Thymus (tissue), 11 donors: ENCODE results near the gene FHIT. TPM values are rescaled to one million over a fixed set of nuclear protein-coding genes. Genes with fewer than 3 reads are reported as not detected.
"Not testable (repeated sequence)": the region's sequence is repeated elsewhere in the genome, so short reads cannot be mapped to it uniquely, and the experiment has no call there.

Experiments
- DNase-seq, 9 donors: peaks; one replicate each; pipeline ENCODE4 v3.0.0-alpha.2; 2013; ENCODE audit warnings: low spot score in 9 of 9, low read depth in 6 of 9, missing footprints in 1 of 9
- H3K27ac ChIP-seq, 2 donors: one replicate each; pipeline ENCODE4 v1.5.1; 2013; ENCODE audit warnings: control low read depth in 1 of 2, low read depth in 1 of 2, low read length in 1 of 2, mild to moderate bottlenecking in 1 of 2, moderate library complexity in 1 of 2
- H3K27me3 ChIP-seq, 2 donors: one replicate each; pipeline ENCODE4 v1.5.1; 2013; ENCODE audit warnings: low read length in 1 of 2; ENCODE audit not compliant: control insufficient read depth in 2 of 2, insufficient read depth in 1 of 2
- H3K36me3 ChIP-seq, 2 donors: one replicate each; pipeline ENCODE4 v1.5.1; 2013; ENCODE audit warnings: low read length in 1 of 2, mild to moderate bottlenecking in 1 of 2, moderate library complexity in 1 of 2; ENCODE audit not compliant: control insufficient read depth in 2 of 2, insufficient read depth in 2 of 2
- H3K4me1 ChIP-seq, 2 donors: one replicate each; pipeline ENCODE4 v1.5.1; 2013; ENCODE audit warnings: low read length in 2 of 2; ENCODE audit not compliant: control insufficient read depth in 2 of 2, insufficient read depth in 2 of 2
- H3K4me3 ChIP-seq, 2 donors: one replicate each; pipeline ENCODE4 v1.5.1; 2013; ENCODE audit warnings: low read length in 2 of 2, control low read depth in 1 of 2, mild to moderate bottlenecking in 1 of 2
- H3K9me3 ChIP-seq, 2 donors: one replicate each; pipeline ENCODE4 v1.5.1; 2013; ENCODE audit warnings: low read length in 1 of 2, mild to moderate bottlenecking in 1 of 2; ENCODE audit not compliant: control insufficient read depth in 2 of 2, insufficient read depth in 1 of 2
- WGBS: extraction: QIAGEN DNeasy Blood & Tissue Kit; methylation state at CpG from one replicate; pipeline ENCODE4 v1.1.7; 2013; 5-methylcytosine and 5-hydroxymethylcytosine counted together
- polyA plus RNA-seq: library from polyadenylated mRNA; stranded (reverse); fragments of 200-250 nt; gene quantifications from one replicate; pipeline ENCODE4 v1.2.3, GENCODE V29; 2013
- total RNA-seq: library from RNA; stranded (reverse); fragments of 120-200 nt; gene quantifications from one replicate; pipeline ENCODE4 v1.2.4, GENCODE V29; 2013
- donor health status: healthy.

FHIT gene
- total and polyA plus RNA-seq, 2 donors, result 9.2 to 13.2 TPM

DNA sequence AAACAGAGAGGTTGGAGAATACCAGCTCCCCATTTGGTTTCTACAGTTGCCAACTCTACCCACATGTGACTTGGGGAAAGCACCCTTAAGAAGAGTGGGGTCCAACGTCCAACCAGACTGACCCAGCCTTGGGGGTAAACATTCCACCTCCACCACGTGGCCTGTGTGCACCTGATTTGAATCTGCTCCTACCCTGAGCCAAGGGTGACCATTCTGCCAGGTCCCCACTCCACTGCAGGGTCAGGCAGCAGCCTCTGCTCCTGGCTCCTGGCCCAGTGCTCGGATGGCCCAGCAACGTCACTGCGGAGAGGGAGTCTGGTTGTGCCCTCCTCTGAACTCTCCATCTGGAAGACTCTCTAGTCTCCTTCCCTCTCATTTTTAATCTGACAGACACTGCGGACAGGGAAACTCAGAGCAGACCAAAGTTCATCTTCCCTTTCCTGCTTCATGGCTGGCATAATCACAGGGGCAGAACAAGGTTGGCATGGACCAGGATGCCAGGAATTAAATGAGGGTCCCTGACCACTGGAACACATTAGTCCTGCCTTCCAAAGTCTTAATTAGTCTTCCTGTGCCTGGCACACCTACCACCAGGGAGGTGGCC lies 29.4 kb downstream of the FHIT start:
- H3K36me3 ChIP-seq, result no peaks in the 10 kb centered on the region
- no peaks in the 10 kb centered on the region for H3K4me1 ChIP-seq
- no peak overlapping the region for H3K4me3 ChIP-seq
- H3K27ac ChIP-seq, result no peak overlapping the region
- H3K27me3 ChIP-seq, result no peaks in the 10 kb centered on the region
- no peaks in the 10 kb centered on the region for H3K9me3 ChIP-seq
- no peak for DNase-seq
- 96% methylated on average over 6 of the region's 6 CpGs for WGBS

DNA sequence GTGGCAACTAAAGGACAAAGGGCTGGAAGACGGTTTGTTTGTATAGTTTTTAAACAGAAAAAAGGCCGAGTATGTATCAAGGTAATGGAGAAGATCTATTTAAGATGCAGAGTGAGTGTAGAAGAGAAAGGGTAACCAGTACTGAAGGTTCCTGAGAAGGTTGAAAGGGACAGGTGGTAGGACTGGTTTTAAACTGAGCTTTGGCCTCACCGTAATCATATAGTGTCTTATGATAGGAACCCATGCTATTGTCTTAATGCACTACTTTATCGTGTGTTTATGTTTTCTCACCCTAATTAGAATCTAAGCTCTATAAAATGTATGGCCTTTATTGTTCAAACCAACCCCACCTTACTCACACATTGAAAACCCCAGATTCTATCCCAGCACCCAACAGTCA lies 32.7 kb downstream of the FHIT start:
- Histone ChIP-seq H3K27ac (no peak overlapping the region), H3K4me3 (no peak overlapping the region), H3K27me3 (no peaks in the 10 kb centered on the region), H3K4me1 (no peaks in the 10 kb centered on the region), H3K36me3 (no peaks in the 10 kb centered on the region), H3K9me3 (no peaks in the 10 kb centered on the region)
- no peak for DNase-seq
- WGBS, result 97% methylated on average over 4 of the region's 4 CpGs

GRCh38 chr3:61216171-61216570 lies 35.1 kb downstream of the FHIT start:
- H3K4me3 ChIP-seq, DNase-seq, H3K36me3 ChIP-seq, H3K4me1 ChIP-seq, H3K27me3 ChIP-seq, H3K27ac ChIP-seq, H3K9me3 ChIP-seq: not testable (repeated sequence)
- 92% methylated on average over 3 of the region's 3 CpGs for WGBS

GRCh38 chr3:61202086-61202485 lies 49.2 kb downstream of the FHIT start:
- 95% methylated on average over 17 of the region's 17 CpGs for WGBS

GRCh38 chr3:61201071-61201470 lies 50.2 kb downstream of the FHIT start:
- no peak for DNase-seq
- H3K27ac ChIP-seq, result no peak overlapping the region
- H3K4me1 ChIP-seq, result no peaks in the 10 kb centered on the region
- H3K36me3 ChIP-seq, result no peaks in the 10 kb centered on the region
- WGBS, result 78% methylated on average over 3 of the region's 3 CpGs
- no peaks in the 10 kb centered on the region for H3K27me3 ChIP-seq
- H3K4me3 ChIP-seq, result no peak overlapping the region
- no peaks in the 10 kb centered on the region for H3K9me3 ChIP-seq

More at GRCh38 chr3:61202086-61202485, 49.2 kb downstream of the FHIT start:
- Histone ChIP-seq H3K36me3 (no peaks in the 10 kb centered on the region), H3K27ac (no peak overlapping the region), H3K9me3 (no peaks in the 10 kb centered on the region), H3K27me3 (no peaks in the 10 kb centered on the region), H3K4me1 (no peaks in the 10 kb centered on the region), H3K4me3 (no peak overlapping the region)
- no peak for DNase-seq

GRCh38 chr3:61200270-61200669 lies 51.0 kb downstream of the FHIT start:
- no peaks in the 10 kb centered on the region for H3K36me3 ChIP-seq
- H3K4me1 ChIP-seq, result no peaks in the 10 kb centered on the region
- H3K4me3 ChIP-seq, result no peak overlapping the region
- DNase-seq, result no peak
- H3K27me3 ChIP-seq, result no peaks in the 10 kb centered on the region
- H3K9me3 ChIP-seq, result no peaks in the 10 kb centered on the region
- no peak overlapping the region for H3K27ac ChIP-seq

GRCh38 chr3:61199843-61200242 lies 51.4 kb downstream of the FHIT start:
- Histone ChIP-seq H3K9me3 (no peaks in the 10 kb centered on the region), H3K27me3 (no peaks in the 10 kb centered on the region), H3K27ac (no peak overlapping the region), H3K36me3 (no peaks in the 10 kb centered on the region), H3K4me3 (no peak overlapping the region), H3K4me1 (no peaks in the 10 kb centered on the region)
- DNase-seq, result no peak
- 95% methylated on average over 2 of the region's 2 CpGs for WGBS

GRCh38 chr3:61194892-61195538 lies 56.2 kb downstream of the FHIT start:
- Histone ChIP-seq H3K4me1 (no peaks in the 10 kb centered on the region), H3K36me3 (no peaks in the 10 kb centered on the region), H3K27ac (no peak overlapping the region), H3K27me3 (no peaks in the 10 kb centered on the region), H3K9me3 (no peaks in the 10 kb centered on the region), H3K4me3 (no peak overlapping the region)
- WGBS, result 69% methylated on average over 4 of the region's 4 CpGs
- no peak for DNase-seq

GRCh38 chr3:61192222-61192621 lies 59.0 kb downstream of the FHIT start:
- Histone ChIP-seq H3K4me3 (no peak overlapping the region), H3K27me3 (no peaks in the 10 kb centered on the region), H3K36me3 (no peaks in the 10 kb centered on the region), H3K9me3 (no peaks in the 10 kb centered on the region), H3K27ac (no peak overlapping the region), H3K4me1 (no peaks in the 10 kb centered on the region)
- DNase-seq, result no peak
